ENCODE measurements around the gene TGM5. TPM values are rescaled to one million over a fixed set of nuclear protein-coding genes. Genes with fewer than 3 reads are reported as not detected.

The TGM5 gene
- total RNA-seq, 4 donors from 2014 or later, result 0.31 to 1.3 (median 0.58) TPM; not detected in 1

DNA sequence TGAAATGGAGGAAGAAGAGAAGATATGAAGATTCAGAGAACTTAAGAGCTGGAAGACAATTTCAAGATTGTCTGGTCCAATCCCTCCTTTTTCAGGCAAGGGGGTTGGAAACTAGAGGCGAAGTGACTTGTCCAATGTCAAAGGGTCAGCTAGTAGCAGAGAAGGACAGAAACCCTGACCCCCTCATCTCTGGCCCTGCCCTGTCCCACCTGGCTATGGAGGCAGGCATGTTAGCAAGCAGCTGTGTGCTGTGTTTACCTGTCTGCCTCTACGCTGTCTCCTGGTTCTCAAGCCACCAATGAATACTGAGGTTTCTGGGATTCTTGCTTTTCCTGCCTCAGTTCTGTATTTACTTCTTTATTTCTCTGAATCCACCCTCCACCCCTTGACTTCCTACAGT lies 342 bp downstream of the TGM5 start:
- TF ChIP-seq, protein P1, sequence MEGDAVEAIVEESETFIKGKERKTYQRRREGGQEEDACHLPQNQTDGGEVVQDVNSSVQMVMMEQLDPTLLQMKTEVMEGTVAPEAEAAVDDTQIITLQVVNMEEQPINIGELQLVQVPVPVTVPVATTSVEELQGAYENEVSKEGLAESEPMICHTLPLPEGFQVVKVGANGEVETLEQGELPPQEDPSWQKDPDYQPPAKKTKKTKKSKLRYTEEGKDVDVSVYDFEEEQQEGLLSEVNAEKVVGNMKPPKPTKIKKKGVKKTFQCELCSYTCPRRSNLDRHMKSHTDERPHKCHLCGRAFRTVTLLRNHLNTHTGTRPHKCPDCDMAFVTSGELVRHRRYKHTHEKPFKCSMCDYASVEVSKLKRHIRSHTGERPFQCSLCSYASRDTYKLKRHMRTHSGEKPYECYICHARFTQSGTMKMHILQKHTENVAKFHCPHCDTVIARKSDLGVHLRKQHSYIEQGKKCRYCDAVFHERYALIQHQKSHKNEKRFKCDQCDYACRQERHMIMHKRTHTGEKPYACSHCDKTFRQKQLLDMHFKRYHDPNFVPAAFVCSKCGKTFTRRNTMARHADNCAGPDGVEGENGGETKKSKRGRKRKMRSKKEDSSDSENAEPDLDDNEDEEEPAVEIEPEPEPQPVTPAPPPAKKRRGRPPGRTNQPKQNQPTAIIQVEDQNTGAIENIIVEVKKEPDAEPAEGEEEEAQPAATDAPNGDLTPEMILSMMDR (IDR thresholded peaks at IDR 0.05), result no peak
- TF ChIP-seq EP300 (IDR thresholded peaks at IDR 0.05), result no peak
- no peak for TF ChIP-seq POLR2AphosphoS5 (IDR thresholded peaks at IDR 0.05)
- TF ChIP-seq POLR2A (IDR thresholded peaks at IDR 0.05), result no peak
- no peak for ATAC-seq
- Histone ChIP-seq H3K27me3 (peaks cover 29% of the 10 kb centered on the region), H3K36me3 (no peaks in the 10 kb centered on the region), H3K4me1 (no peaks in the 10 kb centered on the region), H3K4me3 (no peak overlapping the region), H3K9me3 (no peaks in the 10 kb centered on the region), H3K27ac (no peak overlapping the region)
- 88 to 100% methylated on average over 1 to 2 of the region's 2 CpGs for WGBS, 2 donors (ENCODE audit: low coverage in 1 of 2)

DNA sequence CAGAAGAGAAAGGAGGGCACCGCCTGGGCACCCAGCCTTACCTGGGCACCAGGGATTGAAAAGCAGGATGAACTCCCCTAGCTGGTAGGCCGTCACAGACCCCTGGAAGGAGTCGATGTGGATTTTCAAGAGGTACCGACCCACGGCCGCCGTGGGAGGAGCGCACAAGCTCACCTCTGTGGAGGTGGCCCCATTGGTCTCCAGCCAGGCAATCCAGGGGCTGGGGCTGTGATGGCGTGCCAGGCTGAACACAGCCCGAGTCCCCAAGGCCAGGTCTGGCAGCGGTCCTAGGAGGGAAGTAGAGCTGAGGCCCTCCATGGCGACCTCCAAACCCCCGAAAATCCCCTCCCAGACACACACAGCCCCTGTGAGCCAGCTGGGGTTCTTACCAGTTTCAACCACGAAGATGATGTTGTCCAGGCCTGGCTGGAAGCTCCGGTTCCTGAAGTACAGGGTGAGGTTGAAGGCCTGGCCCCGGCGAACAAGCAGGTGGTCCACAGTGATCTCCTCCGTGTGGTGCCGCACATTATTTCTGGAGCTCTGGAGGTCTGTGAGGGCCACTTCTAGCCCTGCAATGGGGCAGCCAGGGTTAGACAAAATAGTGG lies 6.6 kb downstream of the TGM5 start:
- Histone ChIP-seq H3K4me1 (no peaks in the 10 kb centered on the region), H3K9me3 (no peaks in the 10 kb centered on the region), H3K4me3 (no peak overlapping the region), H3K27me3 (no peaks in the 10 kb centered on the region), H3K27ac (no peak overlapping the region), H3K36me3 (no peaks in the 10 kb centered on the region)
- 60 to 93% methylated on average over 1 to 6 of the region's 19 CpGs for WGBS, 2 donors (ENCODE audit: low coverage in 1 of 2)
- TF ChIP-seq POLR2AphosphoS5 (IDR thresholded peaks at IDR 0.05) (no peak), EP300 (IDR thresholded peaks at IDR 0.05) (no peak), POLR2A (IDR thresholded peaks at IDR 0.05) (no peak)
- TF ChIP-seq, protein P1 (IDR thresholded peaks at IDR 0.05), result no peak
- ATAC-seq, result no peak

DNA sequence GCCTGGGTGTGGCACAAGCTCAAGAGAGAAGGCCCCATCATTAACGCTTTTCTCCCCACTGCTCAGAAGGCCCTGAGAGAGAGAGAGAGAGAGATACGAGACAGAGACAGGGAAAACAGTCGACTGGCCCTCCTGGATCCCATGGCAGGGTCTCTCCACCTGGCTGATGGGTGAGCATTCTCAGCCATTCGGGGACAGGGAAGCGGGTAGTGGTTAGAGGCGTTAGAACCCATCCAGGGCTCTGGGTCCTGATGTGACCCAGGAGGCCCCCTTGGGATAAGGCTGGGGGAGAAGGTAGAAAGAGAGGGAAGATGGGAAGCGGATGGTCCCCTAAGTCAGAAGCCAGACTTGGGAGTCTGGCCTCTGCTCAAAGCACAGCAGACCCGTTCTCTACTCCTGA lies 7.9 kb downstream of the TGM5 start:
- Histone ChIP-seq H3K4me3 (no peak overlapping the region), H3K4me1 (no peaks in the 10 kb centered on the region), H3K27me3 (no peaks in the 10 kb centered on the region), H3K27ac (no peak overlapping the region), H3K9me3 (no peaks in the 10 kb centered on the region), H3K36me3 (no peaks in the 10 kb centered on the region)
- TF ChIP-seq POLR2AphosphoS5 (IDR thresholded peaks at IDR 0.05) (no peak), EP300 (IDR thresholded peaks at IDR 0.05) (no peak), POLR2A (IDR thresholded peaks at IDR 0.05) (no peak)
- TF ChIP-seq, protein P1 (IDR thresholded peaks at IDR 0.05), result no peak
- ATAC-seq, result no peak
- WGBS, 2 donors (ENCODE audit: low coverage in 1 of 2), result 57 to 93% methylated on average over 1 to 2 of the region's 8 CpGs

DNA sequence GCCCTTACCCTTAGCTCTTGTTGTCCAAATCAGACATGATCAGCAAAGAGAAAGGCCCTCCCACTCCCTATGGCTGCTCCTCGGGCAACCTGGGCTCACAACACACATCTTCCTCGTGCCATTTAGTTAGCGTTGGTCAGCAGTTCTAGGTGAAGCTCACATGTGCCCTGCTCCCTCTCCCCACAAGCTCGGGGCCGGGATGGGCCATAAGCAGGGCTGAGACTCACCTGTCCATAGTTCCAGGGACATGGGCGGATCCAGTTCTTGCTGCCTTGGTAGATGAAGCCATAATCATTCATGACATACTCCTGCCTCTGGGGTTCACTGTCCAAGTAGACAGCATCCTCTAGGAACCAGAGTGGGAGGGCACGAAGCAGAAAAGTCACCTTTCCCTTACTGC lies 10.4 kb downstream of the TGM5 start:
- H3K36me3 ChIP-seq, result no peaks in the 10 kb centered on the region
- H3K4me1 ChIP-seq, result no peaks in the 10 kb centered on the region
- ATAC-seq, result no peak
- peaks cover 9% of the 10 kb centered on the region for H3K27me3 ChIP-seq
- H3K27ac ChIP-seq, result no peak overlapping the region
- no peak overlapping the region for H3K4me3 ChIP-seq
- H3K9me3 ChIP-seq, result no peaks in the 10 kb centered on the region
- TF ChIP-seq EP300 (IDR thresholded peaks at IDR 0.05) (no peak), POLR2A (IDR thresholded peaks at IDR 0.05) (no peak), POLR2AphosphoS5 (IDR thresholded peaks at IDR 0.05) (no peak)
- TF ChIP-seq, protein P1 (IDR thresholded peaks at IDR 0.05), result no peak
- WGBS, 2 donors (ENCODE audit: low coverage in 1 of 2), result 63 to 100% methylated on average over 1 to 4 of the region's 7 CpGs

DNA sequence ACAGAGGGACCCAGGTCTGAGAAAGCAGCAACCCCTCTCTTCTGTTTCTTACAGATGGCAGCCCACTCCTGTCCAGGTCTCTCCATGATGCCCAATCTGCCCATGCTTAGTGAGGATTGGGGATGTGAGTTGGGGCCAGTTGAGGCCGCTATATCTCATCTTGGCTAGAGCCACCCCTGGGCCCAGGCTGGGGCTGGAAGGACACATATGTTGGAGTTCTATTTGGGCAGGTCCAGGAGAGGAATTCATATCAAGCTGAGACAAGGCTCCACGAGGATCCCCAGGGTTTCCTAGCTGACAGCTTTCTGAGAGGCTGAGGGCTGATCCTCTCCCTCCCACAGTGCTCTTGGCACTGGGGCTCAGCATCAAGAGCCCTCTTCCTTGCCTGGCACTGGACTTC lies 11.4 kb downstream of the TGM5 start:
- ATAC-seq, result no peak
- H3K27ac ChIP-seq, result no peak overlapping the region
- H3K9me3 ChIP-seq, result no peaks in the 10 kb centered on the region
- H3K27me3 ChIP-seq, result peaks cover 9% of the 10 kb centered on the region
- no peak overlapping the region for H3K4me3 ChIP-seq
- H3K4me1 ChIP-seq, result no peaks in the 10 kb centered on the region
- TF ChIP-seq EP300 (IDR thresholded peaks at IDR 0.05) (no peak), POLR2A (IDR thresholded peaks at IDR 0.05) (no peak), POLR2AphosphoS5 (IDR thresholded peaks at IDR 0.05) (no peak)
- TF ChIP-seq, protein P1 (IDR thresholded peaks at IDR 0.05), result no peak
- no CpG with 5 or more reads among the region's 2 CpGs for WGBS, 2 donors (ENCODE audit: low coverage in 1 of 2)
- no peaks in the 10 kb centered on the region for H3K36me3 ChIP-seq

Measured in gastroesophageal sphincter (tissue), 4 donors.